ENCODE measurements around the gene MSI2.
A peak's percentile ranks its signal among the peaks of the same experiment; 100 is the strongest.
"Not testable (repeated sequence)": the region's sequence is repeated elsewhere in the genome, so short reads cannot be mapped to it uniquely, and the experiment has no call there.

MSI2 gene

DNA sequence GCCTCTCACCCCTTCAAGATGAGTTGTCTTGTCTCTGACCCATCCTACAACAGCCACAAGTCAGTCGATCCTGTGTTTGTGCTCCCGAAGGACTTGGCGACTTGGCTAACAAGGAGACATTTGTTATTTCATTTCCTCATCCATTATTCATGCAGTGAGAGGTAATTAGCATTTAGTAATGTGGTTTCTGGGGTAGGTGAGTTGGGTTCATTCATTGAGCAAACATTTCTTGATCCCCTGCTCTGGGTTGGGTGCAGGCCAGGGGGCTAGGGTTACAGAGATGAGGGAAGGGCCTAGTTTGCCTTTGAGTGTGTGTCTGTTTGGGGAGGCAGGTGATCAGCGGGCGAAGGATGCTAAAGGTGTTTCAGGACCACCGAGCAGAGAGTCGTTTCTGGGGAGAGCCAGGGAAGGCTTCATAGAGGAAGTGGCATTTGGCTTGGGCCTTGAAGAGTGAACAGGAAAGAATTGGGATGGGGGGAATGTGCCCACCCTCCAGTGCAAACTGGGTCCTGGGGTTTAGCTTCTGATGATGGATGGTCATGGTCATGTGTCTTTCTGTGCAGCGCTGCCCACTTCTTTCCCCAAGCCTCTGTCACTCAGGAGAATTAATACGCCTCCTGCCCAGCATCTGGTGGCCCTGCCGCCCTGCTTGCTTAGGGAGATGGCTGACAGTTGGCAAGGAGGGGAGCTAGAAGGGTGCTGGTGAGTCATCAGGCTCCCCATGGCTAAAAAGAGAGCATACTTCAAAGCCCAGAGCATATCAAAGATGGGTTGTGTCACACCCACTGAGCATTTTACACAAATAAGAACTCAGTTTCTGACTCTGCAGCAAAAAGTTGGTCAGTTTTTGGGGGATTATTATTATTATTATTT is 38.5 kb downstream of the MSI2 start:
- peak; percentile 12 to 55 for DNase-seq

DNA sequence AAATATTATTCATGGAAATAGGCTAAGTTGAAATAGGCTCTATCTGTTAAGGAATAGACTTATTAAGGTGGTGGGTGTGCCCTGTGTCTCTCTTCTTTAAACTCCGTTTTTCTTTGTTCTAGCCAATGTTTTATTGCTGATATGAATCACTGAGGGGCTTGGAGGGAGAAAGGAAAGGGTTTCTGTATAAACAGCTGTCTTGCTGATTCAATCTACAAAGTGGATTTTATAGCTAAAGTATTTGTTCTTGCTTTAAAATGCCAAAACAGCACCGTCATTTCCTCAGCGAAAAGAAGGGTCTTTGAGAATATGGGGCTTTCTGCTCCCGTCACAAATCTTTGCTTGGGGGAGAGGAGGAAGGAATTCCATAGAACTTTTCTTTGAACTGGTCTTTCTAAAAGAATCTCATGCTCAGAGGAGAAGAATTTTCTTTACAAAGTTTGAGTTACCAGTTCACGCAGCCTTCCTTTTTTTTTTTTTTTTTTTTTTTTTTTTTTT is 39.3 kb downstream of the MSI2 start:
- no peak for DNase-seq

DNA sequence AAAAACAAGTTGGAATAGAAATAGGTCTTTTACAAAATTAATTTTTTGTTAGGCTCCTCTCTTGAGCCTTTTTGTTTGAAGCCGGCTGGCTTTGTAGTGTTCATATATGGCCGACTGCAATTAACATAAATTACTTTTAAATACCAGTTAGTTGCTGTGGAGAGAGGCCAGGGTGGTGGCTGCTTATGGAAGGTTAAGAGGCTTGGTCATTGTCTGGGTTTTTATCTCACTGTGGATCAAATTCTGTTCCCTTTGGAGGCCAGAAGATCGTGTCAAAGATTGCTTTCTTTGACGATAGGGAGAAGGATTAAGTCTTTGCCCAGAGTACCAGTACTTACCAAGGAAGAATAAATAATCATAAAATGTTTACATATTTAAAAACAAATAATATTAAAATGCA is 39.9 kb downstream of the MSI2 start:
- no peak for DNase-seq

DNA sequence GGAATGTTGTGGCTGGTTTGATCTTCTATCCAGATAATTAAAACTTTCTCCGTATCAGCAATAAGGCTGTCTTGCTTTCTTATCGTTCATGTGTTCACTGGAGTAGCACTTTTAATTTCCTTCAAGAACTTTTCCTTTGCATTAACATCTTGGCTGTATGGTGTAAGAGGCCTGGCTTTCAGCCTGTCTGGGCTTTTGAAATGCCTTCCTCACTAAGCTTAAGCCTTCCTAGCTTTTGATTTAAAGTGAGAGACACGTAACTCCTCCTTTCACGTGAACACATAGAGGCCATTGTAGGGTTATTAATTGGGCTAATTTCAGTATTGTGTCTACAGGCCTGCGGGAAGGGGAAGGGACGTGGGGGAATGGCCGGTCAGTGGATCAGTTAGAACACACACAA is 42.9 kb downstream of the MSI2 start:
- no peak for DNase-seq

DNA sequence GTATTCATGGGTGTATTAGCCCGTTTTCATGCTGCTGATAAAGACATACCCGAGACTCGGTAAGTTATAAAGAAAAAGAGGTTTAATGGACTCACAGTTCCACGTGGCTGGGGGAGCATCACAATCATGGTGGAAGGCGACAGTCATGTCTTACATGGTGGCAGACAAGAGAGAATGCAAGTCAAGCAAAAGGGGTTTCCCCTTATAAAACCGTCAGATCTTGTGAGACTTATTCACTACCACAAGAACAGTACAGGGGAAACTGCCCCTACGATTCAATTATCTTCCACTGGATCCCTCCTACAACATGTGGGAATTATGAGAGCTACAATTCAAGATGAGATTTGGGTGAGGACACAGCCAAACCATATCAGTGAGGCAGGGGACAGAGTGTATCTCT is 44.3 kb downstream of the MSI2 start:
- DNase-seq = not testable (repeated sequence)

DNA sequence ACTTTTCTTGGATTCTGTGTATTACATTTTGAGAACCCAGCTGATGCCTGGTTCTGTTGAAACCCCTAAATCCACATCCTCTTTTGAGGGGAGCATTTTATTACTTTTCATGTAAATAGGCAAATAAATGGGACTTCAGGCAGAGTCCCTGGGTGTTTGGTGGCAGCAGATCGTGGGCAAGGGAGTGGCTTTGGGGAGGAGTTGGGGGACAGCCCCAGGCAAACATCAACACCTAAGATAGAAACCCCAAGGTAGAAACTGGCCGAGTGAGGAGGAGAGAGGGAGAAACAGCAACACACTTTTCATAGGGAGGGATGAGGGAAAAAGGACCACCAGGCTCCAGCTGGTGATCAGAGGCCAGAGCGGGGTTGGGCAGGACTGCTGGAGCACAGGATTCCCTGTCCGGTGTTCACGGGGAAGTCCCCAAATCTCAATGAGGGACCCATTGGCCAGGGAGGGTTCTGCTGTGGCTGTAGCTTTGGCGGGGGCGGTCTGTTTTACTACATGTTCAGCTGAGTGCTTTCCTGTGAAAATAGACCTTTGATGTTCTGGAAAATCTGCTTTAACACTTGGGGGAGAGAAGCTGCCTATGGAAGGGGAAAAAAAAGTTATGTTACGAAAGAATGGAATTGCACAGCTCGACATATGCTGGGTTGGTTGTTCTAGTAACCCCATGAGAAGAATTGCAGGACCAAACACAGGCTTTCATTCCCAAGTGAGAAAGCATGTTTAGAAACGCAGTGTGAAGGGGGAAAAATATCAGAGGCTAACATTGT is 46.6 kb downstream of the MSI2 start:
- no peak for DNase-seq

DNA sequence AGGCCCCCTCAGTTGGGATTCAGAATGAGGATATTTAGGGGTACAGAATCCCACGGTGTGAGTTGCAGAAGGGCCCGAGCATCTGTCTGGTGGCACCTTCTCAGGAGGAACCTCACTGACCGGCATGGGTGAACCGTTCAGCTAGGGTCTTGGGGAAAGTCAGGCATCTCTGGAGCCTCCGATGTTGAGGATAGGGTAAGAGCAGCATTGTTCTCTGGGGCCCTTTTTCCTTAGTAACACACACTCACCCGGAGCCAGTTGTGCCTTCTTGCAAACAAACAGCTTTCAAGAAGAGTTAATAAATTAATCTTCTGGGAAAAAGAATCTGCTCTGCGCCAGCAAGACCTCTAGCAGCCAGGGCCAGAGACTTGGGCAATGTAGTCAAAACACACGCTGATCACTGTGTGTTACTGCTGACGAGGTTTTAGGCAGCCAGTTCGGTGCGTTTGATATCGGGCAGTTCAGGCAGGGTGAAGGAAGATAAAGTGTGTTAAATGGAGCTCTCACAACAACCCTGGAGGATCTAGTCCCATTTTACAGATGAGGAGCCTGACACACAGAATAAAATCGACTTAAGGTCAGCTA is 48.9 kb downstream of the MSI2 start:
- no peak for DNase-seq

DNA sequence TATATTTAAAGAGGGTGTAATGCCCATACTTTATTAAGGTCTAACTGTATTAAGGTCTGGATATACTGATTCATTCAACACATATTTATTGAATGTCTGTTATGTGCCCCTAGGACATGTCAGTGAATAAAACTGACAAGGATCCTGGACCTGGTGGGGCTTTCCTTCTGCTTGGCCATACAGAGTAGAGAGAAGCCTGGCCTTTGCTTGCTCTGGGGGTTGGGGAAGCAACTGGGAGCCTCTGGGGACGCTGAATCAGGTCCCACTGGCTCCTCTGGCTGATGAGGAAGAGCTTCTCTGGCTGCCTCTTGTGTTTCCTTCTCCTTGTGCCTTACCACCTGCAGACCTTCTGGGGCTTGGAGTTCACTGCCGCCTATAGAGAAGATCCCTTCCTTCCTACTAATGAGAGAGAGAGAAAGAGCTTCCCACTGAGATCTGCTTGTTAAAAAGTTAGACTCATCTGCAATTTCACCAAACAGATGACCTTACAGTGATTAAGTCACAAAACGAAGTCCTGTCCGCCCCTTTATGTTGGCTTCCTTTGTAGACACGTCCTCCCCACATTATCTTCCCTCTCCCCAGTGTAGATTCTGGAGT is 49.7 kb downstream of the MSI2 start:
- no peak for DNase-seq

DNA sequence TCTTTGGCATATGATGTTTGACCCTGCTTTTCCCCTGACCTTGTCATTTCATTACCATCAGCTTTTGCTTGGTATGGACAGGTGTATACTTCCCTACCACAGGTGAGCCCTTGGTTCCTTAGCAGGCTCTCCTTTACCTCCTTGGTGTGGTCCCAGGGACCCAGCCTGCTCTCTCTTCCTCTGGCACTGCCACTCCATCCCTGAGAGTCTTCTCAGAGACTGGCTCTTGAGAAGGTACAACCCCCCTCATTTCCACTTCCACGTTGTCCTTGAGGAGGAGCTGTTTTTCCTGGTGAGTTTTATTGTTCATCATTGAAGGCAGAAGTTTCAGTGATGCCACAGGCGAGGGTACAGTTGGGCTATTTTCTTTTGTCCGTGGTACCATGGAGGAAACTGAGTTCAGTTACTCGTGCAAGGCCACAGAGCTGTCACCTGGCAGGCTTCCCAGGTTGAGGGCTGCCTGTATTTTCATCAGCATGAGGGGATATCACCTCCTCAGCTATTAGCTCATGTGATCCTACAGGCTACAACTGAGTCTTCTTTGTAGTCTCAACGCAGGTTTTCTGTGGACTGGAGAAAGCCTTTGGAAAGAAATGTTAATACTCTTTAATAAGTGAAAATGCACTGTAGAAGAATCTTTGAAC is 52.3 kb downstream of the MSI2 start:
- no peak for DNase-seq

DNA sequence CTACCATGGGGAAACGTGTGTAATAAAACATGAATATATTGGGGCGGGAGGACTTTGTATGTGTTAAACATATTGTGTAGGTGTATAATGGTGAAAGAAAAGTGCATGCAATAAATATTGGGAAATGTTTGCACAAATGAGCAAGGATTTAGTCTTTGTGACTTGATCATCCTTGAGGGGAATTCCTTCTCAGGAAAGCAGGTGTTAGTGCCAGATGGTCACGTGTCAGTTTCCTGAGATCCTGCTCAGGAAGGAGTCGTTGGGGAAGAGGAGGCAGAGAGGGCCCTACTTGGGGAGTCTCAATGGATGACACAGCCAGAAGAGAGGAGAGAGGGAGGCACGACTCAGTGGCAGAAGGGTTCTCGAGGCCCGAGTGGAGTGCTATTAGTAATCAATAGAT is 53.2 kb downstream of the MSI2 start:
- no peak for DNase-seq

DNA sequence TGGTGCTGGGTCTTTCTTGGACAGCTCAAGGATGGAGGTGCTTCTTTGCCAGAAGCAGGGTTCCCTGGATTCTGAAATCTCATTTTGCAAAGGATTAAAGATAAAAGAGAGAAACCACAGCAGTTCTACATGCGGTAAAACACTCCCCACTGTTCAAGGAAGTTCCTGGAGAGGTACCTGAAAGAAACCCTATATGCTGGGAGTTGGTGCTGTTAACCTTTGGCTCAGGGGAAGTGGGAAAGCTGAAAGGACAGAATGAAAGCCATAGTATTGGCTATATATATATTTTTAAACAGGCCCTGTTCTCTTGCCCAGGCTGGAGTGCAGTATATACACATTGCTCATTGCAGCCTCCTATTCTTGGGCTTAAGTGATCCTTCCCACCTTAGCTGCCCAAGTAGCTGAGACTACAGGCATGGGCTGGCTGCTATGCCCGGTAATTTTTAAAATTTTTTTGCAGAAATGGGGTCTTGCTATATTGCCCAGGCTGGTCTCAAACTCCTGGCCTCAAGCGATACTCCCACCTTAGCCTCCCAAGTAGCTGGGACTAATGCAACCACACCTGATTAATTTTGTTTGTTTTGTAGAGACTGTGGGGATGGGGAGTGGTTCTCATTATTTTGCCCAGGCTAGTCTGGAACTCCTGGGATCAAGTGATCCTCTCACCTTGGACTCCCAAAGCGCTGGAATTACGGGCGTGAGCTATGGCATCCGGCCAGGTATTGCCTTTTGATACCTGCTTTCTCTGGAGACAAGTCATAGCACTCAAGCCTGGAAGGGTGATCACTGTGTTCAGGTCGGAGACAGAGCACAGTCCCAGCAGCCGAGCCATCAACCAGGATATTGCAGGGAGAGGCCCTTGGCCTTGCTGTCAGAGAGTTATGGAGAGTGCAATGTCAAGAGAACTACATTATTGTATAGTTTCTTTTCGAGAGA is 55.2 kb downstream of the MSI2 start:
- no peak for DNase-seq

DNA sequence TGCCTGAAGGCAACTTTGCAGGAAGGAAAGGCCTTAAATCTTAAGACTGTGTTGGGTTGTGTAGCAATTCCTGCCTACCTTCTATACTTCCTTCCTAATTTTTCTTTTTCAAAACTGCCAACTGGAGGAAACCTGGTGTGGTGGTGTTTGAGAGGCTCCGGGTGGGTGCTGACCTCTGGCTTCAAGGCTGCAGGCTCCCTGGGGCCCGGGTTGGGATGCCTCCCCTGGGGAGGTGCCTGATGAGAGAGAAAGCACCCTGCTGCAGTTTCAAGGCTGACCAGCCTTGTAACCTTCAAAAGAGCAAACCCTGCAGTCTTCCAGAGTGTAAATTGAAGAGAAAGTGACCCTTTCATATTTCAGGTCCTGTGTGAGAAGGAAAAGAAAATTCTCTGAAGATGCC is 55.9 kb downstream of the MSI2 start:
- no peak for DNase-seq

DNA sequence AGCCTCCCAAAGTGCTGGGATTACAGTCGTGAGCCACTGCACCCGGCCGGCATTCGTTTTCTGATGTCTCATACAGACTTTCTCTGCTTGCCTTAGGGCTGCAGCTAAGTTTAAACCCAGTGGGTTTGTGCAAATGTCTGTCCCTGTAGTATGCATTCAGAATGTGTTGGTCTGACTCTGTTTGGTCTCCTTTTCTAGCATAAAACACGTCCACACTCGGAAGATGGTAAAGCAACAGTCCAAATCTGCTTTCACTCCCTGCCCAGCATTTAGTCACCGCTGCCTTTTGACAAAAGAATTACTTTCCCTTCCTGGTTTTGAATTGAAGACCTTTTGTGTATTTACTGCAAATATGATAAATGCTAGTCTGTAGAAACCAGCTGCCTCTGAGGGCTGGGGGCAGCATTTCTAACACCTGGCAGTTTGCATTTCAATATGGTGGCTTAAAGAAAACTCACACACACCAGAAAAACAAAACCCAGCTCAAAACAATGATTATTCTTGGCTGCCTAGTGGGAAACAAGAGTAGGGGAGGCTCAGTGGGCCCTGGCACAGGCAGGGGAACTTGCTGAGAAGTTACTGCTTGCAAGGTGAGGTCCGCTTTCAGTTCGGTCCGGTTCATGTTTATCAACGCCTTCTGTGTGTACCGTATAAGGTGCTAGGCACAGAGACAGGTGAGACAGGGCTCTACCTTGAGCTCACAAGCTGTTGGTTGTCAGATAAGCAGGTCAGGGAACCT is 56.9 kb downstream of the MSI2 start:
- no peak for DNase-seq

DNA sequence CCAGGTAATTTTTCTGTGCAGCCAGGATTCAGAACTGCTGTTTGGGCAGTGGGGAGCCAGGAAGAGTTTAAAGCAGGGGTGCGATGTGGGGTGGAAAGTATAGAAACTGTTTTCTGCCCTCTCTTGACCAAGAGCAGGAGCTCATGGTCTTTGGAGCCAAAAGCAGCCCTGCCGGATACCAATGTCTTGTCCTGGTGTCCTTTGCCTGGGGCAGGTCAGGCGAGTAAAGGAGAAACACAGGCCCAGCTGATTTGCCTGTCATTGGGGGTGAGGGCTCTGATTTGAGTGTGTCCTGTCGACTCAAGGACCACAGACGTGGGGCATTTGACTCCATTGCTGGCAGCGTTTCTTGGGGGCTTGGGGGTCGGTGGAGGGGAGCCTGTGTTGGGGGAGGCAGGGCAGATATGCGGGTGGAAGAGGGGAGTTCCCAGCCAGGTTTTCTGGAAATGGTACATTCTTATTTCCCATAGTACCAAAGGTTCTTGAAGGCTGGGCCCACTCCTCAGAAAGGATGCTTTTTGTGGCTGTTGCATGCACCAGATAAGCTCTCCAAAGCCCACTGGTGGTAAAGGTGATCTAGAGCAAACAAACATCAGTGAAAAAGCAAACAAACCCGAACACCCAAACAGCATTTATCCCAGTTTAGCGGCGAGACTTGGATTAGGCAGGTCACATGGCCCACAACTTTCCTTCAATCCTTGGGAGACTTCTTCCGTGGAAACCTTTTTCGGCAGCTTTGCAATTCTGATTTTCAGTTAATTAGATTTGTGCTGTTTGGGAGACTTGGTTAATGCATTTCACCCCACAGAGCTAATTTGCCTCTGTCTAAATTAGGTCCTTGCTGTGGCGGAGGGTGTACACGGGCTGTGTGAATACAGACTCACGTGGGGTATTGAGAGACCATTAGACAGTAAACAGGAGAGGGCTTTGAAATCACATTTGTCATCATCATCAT is 59.0 kb downstream of the MSI2 start:
- DNase-seq = no peak

DNA sequence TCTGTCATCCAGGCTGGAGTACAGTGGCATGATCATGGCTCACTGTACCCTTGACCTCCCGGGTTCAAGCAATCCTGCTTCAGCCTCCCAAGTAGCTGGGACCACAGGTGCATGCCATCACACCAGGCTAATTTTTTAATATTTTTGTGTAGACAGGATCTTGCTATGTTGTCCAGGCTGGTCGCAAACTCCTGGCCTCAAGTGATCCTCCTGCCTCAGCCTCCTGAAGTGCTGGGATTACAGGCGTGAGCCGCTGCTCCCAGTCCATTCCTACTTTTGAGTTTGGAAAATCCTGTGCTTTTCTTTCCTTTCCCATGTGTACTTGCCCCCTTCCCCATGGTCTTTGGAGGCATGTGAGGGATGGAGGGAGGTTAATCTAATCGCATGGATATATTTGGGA is 60.0 kb downstream of the MSI2 start:
- no peak for DNase-seq

DNA sequence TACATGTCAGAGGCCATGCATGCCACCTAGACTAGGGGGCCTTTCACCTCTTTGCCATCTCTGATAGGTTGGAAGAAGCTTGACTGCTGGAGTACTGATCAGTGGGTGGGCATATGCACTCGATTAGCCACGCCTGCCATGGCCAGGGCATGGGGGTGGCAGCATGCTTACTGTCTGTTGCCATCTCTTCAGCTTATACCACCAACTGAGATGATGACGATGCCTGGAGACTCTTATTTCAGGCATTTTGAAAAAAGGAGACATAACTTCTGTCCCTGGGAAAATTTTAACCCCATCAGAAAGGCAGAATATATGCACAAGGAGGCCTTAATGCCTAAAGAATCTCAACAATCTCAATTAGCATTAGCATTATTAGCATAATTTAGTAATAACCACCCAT is 60.8 kb downstream of the MSI2 start:
- DNase-seq = no peak

DNA sequence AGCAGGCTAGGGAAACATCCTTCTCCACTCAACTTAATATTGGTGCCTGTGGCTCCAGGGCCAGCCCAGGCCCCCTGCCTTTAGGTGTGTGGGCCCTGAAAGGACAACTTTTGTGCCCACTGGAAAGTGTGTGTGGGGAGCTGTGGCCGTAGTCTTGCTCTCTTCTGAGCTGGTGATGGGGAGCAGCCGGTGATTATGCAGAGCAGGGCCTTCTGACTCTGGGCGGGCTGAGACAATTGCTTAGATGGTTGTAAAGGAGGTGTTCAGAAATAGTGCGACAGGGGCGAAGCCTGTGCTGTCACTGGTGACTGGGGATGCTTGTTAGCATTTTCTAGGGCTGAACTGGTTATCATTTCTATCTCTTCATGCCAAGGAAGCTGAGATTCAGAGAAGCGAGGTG is 62.6 kb downstream of the MSI2 start:
- DNase-seq = no peak

DNA sequence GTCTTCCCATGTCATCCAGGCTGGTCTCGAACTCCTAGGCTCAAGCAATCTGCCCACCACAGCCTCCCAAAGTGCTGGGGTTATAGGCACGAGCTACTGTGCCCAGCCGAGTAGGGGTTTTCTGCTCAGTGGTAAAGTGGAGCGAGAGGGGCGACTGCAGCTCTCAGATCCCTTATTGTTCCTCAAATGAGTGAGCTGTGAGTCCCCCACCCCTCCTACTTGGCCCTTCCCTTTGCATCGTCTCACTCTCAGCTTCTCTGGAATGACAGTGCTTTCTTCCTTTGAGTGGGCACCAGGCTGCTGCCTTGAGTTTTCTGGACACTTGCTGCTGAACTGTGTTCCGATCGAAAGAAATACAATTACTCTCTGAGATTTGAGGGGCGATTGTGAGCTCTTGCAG is 63.5 kb downstream of the MSI2 start:
- DNase-seq = no peak

DNA sequence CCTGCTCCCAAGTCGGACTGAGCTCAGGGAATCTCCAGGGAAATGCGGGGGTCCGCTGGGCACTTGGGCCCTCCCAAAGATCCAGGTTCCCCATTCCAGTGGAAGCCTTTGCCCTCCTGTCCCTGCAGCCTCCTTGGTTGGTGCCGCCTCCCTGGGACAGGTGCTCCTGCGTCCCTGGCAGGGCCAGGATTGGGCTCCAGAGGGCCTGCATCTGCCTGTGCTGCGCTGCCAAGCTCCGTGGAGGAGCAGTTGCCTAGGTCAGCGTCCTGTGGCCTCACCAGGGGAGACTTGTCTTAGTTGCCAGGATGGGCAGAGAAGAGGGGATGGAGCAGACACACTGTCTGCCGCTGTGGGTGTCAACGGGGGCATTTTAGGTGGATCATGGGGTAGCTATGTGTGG is 67.1 kb downstream of the MSI2 start:
- DNase-seq = no peak

DNA sequence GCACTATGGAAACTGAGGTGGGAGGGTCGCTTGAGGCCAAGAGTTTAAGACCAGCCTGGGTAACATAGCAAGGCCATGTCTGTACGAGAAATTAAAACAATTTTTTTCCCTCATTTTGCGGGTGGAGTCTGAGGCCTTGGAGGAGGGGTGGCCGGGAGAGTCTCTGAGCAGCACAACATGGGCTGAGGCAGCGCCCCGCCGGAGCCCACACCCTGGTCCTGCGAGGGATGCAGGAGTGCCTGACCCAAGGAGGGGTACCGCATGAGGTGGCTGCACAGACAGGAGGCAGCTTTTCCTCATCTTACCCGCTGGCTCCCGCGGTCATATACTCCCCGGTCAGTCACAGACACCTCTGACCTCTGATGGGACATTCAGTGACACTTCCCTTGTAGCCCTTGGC is 67.7 kb downstream of the MSI2 start:
- DNase-seq = no peak

Measured in NCI-H446 (cell line).